Panc1 (cell line): ENCODE results near the gene MYLK.

ENCODE experiments used
- POLR2AphosphoS5 ChIP-seq: IDR thresholded peaks from 2 replicates; pipeline ENCODE4 v1.6.1; 2012; ENCODE audit warnings: mild to moderate bottlenecking, low read depth, low read length, moderate library complexity
- TF ChIP-seq, protein P1 (sequence below): fragments of 450-650 bp; IDR thresholded peaks from 2 replicates; pipeline ENCODE4 v1.5.1; 2017; ENCODE audit warnings: mild to moderate bottlenecking

- TF ChIP-seq, protein P1, sequence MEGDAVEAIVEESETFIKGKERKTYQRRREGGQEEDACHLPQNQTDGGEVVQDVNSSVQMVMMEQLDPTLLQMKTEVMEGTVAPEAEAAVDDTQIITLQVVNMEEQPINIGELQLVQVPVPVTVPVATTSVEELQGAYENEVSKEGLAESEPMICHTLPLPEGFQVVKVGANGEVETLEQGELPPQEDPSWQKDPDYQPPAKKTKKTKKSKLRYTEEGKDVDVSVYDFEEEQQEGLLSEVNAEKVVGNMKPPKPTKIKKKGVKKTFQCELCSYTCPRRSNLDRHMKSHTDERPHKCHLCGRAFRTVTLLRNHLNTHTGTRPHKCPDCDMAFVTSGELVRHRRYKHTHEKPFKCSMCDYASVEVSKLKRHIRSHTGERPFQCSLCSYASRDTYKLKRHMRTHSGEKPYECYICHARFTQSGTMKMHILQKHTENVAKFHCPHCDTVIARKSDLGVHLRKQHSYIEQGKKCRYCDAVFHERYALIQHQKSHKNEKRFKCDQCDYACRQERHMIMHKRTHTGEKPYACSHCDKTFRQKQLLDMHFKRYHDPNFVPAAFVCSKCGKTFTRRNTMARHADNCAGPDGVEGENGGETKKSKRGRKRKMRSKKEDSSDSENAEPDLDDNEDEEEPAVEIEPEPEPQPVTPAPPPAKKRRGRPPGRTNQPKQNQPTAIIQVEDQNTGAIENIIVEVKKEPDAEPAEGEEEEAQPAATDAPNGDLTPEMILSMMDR: no peak
- TF ChIP-seq POLR2AphosphoS5: no peak
Observed at GRCh38 chr3:123914829-123915228, 30.7 kb upstream of the MYLK start.
